HG02678 (cell line): ENCODE results near the gene ZC3H15.
"Not testable (repeated sequence)": the region's sequence is repeated elsewhere in the genome, so short reads cannot be mapped to it uniquely, and the experiment has no call there.

ENCODE experiments used
- ATAC-seq: cut with Tn5 transposase; IDR thresholded peaks from one replicate; pipeline ENCODE4 v1.9.1; 2021; ENCODE audit warnings: mild to moderate bottlenecking, moderate library complexity; ENCODE audit not compliant: unreplicated experiment

ZC3H15 gene

GRCh38 chr2:186485871-186486650, at the start of gene ZC3H15:
Gene ZC3H15 (plus strand): TSS chr2:186486260. CDS start chr2:186486383, 123 bp downstream.
- peak; percentile 82 for ATAC-seq

- ATAC-seq = no peak
Measured at GRCh38 chr2:186437719-186438118, 48.3 kb upstream of the ZC3H15 start.

- ATAC-seq = not testable (repeated sequence)
Measured at GRCh38 chr2:186439673-186440095, 46.4 kb upstream of the ZC3H15 start.

- no peak for ATAC-seq
Measured at GRCh38 chr2:186440506-186440905, 45.6 kb upstream of the ZC3H15 start.

- no peak for ATAC-seq
Measured at GRCh38 chr2:186442885-186443284, 43.2 kb upstream of the ZC3H15 start.

- ATAC-seq = no peak
Measured at GRCh38 chr2:186443851-186444250, 42.2 kb upstream of the ZC3H15 start.

GRCh38 chr2:186445506-186445905, 40.6 kb upstream of the ZC3H15 start:
- ATAC-seq = no peak

- no peak for ATAC-seq
Measured at GRCh38 chr2:186455613-186456012, 30.4 kb upstream of the ZC3H15 start.

GRCh38 chr2:186456941-186457340, 29.1 kb upstream of the ZC3H15 start:
- ATAC-seq = no peak

- no peak for ATAC-seq
Measured at GRCh38 chr2:186457908-186458307, 28.2 kb upstream of the ZC3H15 start.

GRCh38 chr2:186459009-186459408, 27.1 kb upstream of the ZC3H15 start:
- ATAC-seq = no peak

GRCh38 chr2:186460465-186460864, 25.6 kb upstream of the ZC3H15 start:
- peak; percentile 75 for ATAC-seq

GRCh38 chr2:186466743-186467142, 19.3 kb upstream of the ZC3H15 start:
- ATAC-seq = no peak

- no peak for ATAC-seq
Measured at GRCh38 chr2:186467421-186467820, 18.6 kb upstream of the ZC3H15 start.

- ATAC-seq = not testable (repeated sequence)
Measured at GRCh38 chr2:186472722-186473493, 13.2 kb upstream of the ZC3H15 start.

- peak; percentile 58 for ATAC-seq
Measured at GRCh38 chr2:186474239-186474638, 11.8 kb upstream of the ZC3H15 start.

GRCh38 chr2:186477790-186478189, 8.3 kb upstream of the ZC3H15 start:
- ATAC-seq = no peak

- no peak for ATAC-seq
Measured at GRCh38 chr2:186480991-186481390, 5.1 kb upstream of the ZC3H15 start.

- no peak for ATAC-seq
Measured at GRCh38 chr2:186484062-186484735, 1.9 kb upstream of the ZC3H15 start.

GRCh38 chr2:186485576-186485870, 537 bp upstream of the ZC3H15 start:
- no peak for ATAC-seq
